OCI-LY7 (cell line): ENCODE data around the gene MAGI1.

ENCODE experiments used
- CTCF ChIP-seq: fragments of 200-600 bp; sonication (generic); conservative IDR thresholded peaks from 2 replicates; pipeline ENCODE4 v1.5.1; 2014; ENCODE audit warnings: mild to moderate bottlenecking, antibody characterized with exemption, low read length, moderate library complexity, mixed read lengths
- EZH2phosphoT487 ChIP-seq: fragments of 200-600 bp; sonication (generic); IDR thresholded peaks from 2 replicates; pipeline ENCODE4 v1.6.1; 2018; ENCODE audit warnings: low read depth, borderline replicate concordance, mild to moderate bottlenecking, mixed run types, antibody characterized with exemption, low read length, moderate library complexity, mixed read lengths

- TF ChIP-seq CTCF: no peak
- no peak for TF ChIP-seq EZH2phosphoT487
Measured at GRCh38 chr3:65729555-65729954, 309.2 kb downstream of the MAGI1 start.
